RPMI7951 (cell line): ENCODE data around the gene MX2. TPM values are rescaled to one million over a fixed set of nuclear protein-coding genes. Genes with fewer than 3 reads are reported as not detected.
A peak's percentile ranks its signal among the peaks of the same experiment; 100 is the strongest.
"Not testable (repeated sequence)": the region's sequence is repeated elsewhere in the genome, so short reads cannot be mapped to it uniquely, and the experiment has no call there.

Source experiments
- DNase-seq: peaks from one replicate; pipeline ENCODE4 v3.0.0-alpha.2; 2012; ENCODE audit warnings: low read depth
- total RNA-seq: library from RNA; depleted of rRNA; stranded (reverse); fragments of >200 nt; shearing (Covaris generic); gene quantifications from 2 replicates; pipeline ENCODE4 v1.2.3, GENCODE V29; 2014; rRNA removed

The MX2 gene
- total RNA-seq = 105 and 115 TPM in 2 replicates

GRCh38 chr21:41361786-41362604 lies at the start of gene MX2:
Gene MX2, plus strand, starts transcription at chr21:41362027. Its CDS starts 14,880 bp downstream, at chr21:41376907.
- DNase-seq = peak; percentile 89

- DNase-seq = not testable (repeated sequence)
Observed at GRCh38 chr21:41313285-41314164, 48.3 kb upstream of the MX2 start.

GRCh38 chr21:41315726-41316125 lies 46.1 kb upstream of the MX2 start:
- DNase-seq = no peak

GRCh38 chr21:41316200-41317062 lies 45.4 kb upstream of the MX2 start, which contains the start of gene FAM3B:
Gene FAM3B, plus strand, starts transcription at chr21:41316801. Its CDS starts 79 bp downstream, at chr21:41316880.
- DNase-seq = no peak

GRCh38 chr21:41317063-41317392 lies 44.8 kb upstream of the MX2 start:
- DNase-seq = no peak

GRCh38 chr21:41317458-41317857 lies 44.4 kb upstream of the MX2 start:
- no peak for DNase-seq

GRCh38 chr21:41318218-41318617 lies 43.6 kb upstream of the MX2 start:
- DNase-seq = no peak

GRCh38 chr21:41319273-41319672 lies 42.6 kb upstream of the MX2 start:
- no peak for DNase-seq

GRCh38 chr21:41321211-41321907 lies 40.5 kb upstream of the MX2 start:
- no peak for DNase-seq

GRCh38 chr21:41321908-41322495 lies 39.8 kb upstream of the MX2 start:
- no peak for DNase-seq

GRCh38 chr21:41322496-41323382 lies 39.1 kb upstream of the MX2 start:
- DNase-seq = no peak

GRCh38 chr21:41325138-41325912 lies 36.5 kb upstream of the MX2 start:
- peak; percentile 10 for DNase-seq

GRCh38 chr21:41326414-41327080 lies 35.3 kb upstream of the MX2 start:
- DNase-seq = peak; percentile 4

GRCh38 chr21:41327753-41328152 lies 34.1 kb upstream of the MX2 start:
- DNase-seq = no peak

GRCh38 chr21:41328660-41329607 lies 32.9 kb upstream of the MX2 start:
- DNase-seq = no peak

GRCh38 chr21:41333752-41334151 lies 28.1 kb upstream of the MX2 start:
- no peak for DNase-seq

GRCh38 chr21:41337515-41337914 lies 24.3 kb upstream of the MX2 start:
- no peak for DNase-seq
